NCI-H82 treated with DMSO at 0.1 percent for 48 hours (cell line): ENCODE results near the gene SLC9A2.

Experiments
- DNase-seq: peaks from one replicate; lab custom pipeline; 2025; ENCODE audit not compliant: unreplicated experiment; lab: John Stamatoyannopoulos, UW

The SLC9A2 gene

DNA sequence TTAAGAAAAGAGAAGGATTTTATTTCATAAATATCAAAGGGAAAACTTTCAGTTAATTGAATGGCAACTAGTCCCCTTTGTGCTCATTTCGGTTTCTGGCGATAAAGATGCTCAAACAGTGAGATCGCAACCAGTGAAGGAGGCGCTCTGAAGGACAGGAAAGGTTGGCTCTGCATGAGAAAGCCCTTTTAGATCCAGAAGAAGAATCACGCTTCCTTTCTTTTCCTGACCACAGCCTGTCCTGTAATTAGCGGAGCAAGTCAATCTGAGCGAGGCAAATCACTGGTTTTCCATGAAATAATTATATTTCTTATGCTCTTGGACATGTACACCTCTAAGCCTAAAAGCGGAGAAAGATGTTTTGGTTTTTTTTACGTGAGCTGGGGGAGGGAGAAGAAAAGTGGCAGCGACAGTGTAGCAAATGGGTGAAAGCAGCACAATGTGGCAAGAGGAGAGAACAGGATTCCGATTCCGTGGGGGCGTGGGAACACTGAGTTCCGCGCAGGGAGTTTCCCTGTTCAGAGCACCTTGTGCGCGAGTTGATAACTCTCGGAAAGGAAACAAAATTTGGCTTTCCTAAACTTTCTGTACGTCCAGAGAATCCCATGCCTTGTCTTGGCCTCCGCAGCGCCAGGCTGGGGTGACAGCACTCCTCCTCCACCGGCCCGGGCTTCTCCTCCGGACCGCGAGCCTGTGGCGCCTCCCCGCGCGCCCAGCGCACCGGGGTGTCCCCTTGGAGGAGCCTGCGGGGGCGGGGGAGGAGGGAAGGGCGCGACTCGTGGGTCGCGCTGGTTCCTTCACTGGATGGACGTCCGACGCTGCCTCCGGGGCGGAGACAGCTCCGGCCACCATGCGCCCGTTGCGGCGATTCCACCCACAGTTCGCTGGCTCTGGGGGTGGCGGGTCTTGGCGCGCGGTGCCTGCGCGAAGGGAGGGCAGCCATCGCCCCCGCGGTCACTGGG lies 620 bp upstream of the SLC9A2 start:
- no peak for DNase-seq

DNA sequence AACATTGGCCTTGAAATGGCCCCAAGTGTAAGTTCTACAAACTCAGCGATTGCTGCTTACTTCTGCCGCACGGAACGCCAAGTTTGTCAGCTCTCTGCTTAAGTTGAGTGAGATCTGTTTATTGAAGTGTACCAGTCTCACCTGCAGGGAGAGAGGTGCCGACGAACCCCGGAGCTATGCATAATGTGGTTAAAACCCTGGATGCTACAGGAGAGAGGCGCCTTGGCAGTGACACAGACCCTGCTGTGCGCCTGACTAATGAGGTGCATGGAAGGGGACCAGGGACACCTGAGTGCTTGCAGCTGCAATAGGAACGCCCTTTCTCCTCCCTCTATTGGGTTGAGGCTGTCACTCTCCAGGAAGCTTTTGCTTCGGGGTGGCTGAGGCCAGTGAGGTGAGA lies 979 bp downstream of the SLC9A2 start:
- no peak for DNase-seq

DNA sequence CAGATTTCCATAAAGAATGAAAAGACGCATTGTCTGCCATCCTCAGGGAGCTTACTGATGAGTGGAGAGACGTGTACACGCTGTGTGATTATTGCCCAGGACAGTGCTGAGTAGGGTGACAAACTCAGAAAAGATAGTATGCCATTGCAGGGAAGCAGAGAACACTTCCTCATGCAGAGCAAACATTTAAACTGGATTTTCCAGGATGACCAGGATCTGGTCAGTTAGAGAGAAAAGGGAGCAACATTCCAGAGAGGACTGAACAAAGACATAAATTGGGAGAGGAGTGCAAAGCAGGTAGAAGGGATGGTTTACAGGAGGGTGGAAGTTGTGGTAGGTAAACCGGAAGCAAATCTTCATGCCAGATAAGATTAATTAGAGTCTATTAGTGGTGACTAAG lies 2.3 kb downstream of the SLC9A2 start:
- no peak for DNase-seq

DNA sequence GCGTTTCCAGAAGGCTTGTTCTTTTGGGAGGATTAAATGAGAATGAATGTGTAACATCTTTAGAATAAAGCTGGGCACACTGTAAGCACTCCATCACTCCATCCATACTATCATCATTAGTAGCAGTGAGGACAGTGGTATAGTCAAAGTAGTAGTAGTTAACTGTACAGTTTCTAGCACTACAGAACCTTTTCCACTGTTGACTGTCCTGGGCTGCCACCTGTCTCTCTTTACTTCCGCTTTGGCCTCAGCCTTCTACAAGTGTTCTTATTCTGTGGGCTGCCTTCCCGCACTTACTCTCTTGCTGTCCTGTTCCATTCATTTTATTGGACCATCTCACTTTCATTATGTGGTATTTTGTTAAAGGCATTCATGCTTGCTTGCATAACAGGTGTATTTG lies 3.3 kb downstream of the SLC9A2 start:
- no peak for DNase-seq

DNA sequence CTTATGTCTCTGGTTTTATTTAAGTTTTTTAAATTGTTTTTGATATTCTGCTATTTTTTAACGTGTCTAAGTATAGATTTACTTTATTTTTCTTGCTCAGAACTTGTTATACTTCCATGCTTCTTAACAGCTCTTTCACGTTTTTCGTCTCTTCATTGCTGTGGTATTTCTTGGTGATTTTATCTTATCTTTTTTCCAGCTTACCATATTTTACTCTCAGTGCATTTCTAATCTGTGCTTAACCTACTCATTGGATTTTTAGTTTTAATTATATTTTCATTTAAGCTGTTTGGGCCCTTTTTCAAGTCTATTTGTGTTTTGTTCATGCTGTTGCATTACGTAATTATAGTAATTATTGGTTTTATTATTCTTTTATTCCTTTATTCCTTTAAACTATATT lies 11.1 kb downstream of the SLC9A2 start:
- DNase-seq = no peak

DNA sequence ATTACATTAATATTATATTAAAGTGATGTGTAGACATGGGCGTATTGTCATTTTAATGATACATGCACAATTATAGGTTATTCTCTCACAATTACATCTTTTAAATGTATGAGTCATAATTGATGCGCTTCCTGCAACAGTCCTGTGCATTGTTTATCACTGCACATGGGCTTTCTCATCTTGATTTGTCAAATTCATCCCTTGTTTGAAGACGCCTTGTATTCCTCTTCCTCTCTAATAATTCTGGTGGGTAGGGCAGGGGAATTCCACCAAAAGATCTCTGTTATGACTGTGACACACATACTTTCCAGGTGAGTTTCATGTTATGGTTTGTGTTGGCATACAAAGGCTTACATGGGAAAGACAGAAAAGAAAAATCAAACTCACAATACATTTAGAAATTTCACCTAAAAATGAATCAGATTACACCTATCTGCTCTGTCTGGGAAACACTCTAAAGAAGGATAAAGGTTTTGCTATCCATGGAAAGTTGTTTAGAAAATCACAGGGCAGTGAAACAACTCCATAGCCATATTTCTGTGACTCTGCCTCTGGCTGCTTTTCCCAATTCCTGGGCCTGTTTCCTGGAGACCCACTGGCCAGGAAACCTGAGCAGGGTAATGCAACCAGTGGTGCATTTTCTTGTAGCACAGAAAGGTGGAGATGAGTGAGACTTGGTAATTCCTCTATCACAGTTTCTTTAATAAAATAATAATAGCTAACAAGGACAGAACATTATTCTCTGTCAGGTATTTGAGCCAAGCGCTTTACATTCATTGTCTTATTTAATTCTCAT lies 13.2 kb downstream of the SLC9A2 start:
- no peak for DNase-seq

DNA sequence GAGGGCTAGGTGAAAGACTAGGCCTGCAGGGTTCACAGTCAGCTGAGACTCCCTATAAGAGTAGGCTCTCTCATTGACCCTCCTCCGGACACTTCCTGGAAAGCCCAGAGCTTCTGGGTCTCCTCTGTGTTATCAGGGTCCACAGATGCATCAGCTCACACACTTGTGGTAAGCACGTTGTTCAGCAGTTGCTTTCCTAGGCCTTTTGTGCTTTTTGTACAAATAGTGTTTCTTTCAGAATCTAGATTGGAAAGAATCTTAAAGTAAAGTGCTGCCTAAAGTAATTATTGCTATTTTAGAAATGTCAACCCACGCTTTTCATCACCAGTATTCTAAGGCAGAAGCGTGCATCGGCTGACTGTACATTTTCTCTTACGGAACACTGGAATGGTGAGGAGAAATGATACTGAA lies 15.5 kb downstream of the SLC9A2 start:
- no peak for DNase-seq

DNA sequence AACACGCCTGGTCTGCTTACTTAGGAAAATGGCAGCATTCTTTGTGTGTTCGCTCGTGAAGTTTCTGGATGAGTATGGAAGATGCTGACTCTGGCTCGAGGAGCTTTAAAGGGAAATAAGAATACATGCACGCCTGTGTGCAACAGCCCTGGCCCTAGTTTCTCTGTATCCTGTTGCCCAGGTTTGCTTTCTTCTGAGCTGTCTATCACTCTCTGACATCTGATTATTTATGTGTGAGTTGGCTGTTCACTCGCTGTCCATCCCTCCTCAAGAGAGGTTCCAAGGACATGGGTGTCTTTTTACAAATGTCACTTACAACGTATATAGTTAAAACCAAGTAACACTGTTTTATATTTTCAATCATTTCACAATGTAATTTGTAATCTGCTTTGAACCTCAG lies 16.0 kb downstream of the SLC9A2 start:
- no peak for DNase-seq

DNA sequence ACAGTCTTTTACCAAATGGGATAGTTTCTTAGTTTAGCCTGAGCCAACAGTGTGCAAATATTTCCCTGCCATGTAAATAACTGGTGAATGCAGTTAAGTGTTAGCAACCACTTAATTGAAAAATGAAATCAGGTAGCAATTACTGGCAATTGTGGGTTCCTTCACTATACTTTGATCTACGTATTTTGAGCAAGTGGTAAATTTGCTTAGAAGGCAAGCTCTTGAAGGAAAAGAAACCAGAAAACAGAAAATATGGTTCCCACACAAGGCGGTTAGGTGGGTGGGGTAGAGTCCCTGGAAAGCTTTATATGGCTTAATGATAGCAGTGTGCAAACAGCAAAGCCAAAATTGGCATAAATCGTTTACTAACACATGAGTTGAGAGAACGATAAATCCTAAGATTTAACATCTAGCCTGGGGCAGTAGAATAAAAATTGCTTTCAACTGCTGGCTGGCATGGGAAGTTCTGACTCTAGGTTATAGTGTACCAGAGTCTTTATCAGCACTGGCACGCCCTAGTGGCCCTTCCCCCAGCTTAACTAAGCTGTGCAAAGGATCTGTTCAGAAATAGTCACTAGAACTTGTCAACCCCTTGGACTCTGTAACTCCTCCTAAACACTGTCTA lies 17.0 kb downstream of the SLC9A2 start:
- no peak for DNase-seq

DNA sequence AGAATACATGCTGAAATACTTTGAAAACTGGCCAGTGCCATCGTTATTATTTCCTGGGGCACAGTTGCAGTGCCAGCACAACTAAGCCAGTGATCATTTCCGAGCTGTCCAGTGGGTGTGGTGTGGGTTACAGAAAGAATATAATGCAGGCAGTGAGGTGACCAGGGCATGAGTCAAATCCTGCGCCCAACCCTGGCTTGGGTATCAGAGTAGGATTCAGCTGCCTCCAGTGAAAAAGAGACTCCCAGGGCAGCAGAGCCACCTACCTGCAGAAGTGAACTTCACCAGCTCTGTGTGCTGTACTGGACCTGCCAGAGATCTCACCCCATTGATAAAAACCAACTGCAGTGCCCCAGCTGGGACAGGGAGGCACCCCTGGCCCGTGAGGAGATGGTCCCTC lies 18.0 kb downstream of the SLC9A2 start:
- DNase-seq = no peak

DNA sequence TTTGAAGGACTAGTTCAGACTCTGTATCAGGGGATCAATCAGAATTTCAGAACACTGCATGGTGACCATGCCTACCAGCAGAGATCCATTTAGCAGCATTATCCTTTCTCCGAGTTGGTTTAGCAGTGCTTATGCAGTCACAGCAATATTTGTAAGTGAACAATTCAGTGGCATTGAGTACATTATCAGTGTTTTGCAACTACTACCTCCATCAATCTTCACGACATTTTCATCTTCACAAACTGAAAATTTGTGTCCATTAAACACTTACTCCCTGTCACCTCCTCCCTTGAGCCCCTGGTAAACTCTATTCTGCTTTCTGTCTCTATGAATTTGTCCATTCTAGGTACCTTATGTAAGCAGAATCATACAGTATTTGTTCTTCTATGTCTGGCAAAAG lies 20.1 kb downstream of the SLC9A2 start:
- no peak for DNase-seq

DNA sequence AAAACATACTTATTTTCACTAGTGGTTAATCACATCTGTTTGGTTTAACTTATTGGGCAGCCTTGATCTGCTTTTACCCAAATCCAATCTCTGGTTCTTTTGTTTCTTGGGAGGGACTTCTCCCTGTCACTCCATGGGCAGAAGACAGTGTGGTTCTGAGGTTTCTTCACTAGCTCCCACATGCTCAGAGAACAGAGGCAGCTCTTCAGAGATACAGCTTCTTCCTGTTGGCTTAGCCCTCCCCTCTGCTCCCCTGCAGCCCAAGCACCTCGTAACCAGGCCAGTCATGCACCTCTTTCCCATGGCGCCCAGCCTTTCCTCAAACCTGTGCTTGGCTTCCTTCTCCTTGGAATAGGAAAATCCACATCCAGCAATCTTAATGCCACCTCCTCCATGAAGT lies 32.8 kb downstream of the SLC9A2 start:
- DNase-seq = no peak

DNA sequence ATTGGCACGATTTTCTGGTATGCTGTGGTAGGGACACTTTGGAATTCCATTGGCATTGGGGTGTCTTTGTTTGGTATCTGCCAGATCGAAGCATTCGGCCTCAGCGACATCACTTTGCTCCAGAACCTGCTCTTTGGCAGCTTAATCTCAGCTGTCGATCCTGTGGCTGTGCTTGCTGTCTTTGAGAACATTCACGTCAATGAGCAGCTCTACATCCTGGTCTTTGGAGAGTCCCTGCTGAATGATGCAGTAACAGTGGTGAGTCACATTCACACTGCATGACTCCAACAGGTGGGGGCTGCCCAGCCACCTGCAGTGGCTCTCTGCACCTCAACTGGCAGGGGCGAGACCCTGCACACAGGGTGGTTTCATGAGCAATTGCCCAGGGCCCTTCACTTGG lies 38.4 kb downstream of the SLC9A2 start:
- DNase-seq = no peak

DNA sequence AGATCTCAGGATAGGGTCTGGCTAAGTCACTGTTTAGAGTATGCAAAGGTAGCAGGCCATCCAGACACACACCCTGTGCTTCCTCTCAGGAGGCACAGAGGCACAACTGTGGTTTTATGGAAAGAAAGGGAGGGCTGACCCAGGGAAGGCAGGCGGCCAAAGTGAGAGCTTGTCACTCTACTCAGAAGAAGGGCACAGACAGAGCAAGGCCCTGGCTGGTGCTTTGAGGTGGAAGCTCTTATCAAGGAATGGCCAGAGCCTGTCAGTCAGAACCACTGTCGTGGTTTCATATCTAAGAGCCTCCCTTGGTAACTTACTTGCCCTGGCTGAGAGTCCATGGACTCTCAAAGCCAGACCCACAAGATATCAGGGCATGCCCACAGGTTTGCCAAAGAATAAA lies 40.7 kb downstream of the SLC9A2 start:
- no peak for DNase-seq

DNA sequence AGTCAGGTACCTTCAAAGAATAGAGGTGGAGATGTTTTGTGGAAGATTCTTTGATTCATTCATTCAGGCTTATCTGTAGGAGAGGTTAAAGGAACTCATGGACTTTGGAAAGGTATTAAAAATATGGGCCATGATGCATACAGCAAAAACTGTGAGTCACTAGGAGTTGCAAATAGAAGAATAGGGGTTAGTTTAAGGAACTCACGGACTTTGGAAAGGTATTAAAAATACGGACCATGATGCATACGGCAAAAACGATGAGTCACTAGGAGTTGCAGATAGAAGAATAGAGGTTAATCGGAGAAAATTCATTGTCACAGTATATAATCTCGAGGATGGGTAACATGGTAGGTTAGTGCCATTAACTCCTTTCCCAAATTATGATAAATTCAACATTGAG lies 41.2 kb downstream of the SLC9A2 start:
- DNase-seq = no peak

DNA sequence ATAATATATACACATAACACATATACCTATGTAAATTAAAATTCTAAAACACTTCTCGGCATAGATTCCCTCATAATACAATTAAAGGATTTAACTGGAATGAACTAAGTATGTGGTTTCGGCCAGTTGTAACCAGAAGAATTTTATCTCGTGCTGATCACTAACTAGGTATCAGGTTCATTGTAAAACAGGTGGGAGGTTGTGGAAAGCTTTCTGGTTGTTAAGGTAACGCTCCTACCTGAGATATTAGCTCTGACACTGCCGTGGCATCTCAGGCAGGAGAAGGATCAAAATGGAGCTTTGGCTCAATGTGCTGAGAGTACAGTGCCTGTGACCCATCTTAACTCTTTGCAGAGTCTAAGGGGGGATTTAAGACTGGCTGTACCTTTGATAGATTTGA lies 42.5 kb downstream of the SLC9A2 start:
- no peak for DNase-seq

DNA sequence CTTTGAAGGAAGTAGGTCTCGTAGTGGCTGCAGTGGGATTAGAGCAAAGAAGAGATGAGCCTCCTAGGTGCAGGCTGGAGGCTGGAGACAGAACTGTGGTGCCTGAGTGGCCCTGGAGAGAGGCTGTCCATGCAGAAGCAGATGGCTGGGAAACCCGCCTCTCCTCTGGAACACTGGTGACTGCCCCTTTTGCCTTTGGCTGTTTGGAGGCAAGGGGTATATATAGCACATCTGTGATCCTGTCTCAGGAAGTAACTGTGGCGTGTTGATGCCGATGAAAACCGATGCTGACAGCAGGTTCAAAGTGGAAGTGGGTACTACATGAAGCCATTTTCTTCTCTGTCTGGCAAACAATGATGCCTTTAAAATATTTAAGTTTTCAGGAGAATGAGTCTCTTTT lies 43.5 kb downstream of the SLC9A2 start:
- DNase-seq = no peak

DNA sequence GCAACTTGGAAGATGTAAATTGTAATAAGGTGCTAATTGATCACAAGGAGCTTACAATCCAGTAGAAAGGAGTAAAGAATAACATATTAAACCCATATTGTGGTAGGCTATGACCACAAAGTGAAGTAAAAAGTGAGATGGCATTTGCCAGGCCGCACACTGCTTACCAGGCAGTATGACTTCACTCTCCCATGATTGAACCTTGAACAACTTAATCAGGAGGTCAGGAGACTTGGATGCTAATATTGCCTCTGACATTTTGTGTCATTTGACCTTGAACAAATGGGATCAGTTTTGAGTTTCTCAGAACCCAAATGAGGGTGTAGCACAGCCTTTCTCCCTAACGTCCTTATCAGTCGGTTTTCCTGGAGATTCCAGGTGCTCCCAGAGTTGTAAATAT lies 44.0 kb downstream of the SLC9A2 start:
- DNase-seq = no peak

DNA sequence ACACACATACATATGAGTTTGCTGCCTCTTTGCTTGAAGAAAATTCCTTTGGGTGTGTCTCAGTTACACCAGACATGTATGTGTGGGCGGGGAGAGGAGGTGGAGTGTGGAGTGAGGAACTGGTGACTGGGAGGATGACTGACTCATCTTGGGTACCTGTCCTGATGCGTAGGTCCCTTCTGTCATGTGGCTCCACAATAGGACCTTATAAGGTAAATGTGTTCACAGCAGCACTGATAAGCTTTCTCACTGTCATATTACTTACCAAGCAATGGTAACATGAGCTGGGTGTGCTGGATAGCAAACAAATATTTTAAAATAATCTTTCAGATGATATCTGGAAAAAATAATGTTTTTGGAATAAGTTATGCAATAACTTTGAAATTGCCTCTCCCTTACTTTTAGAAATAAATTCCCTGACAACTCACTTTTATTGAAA lies 45.1 kb downstream of the SLC9A2 start:
- DNase-seq = no peak

DNA sequence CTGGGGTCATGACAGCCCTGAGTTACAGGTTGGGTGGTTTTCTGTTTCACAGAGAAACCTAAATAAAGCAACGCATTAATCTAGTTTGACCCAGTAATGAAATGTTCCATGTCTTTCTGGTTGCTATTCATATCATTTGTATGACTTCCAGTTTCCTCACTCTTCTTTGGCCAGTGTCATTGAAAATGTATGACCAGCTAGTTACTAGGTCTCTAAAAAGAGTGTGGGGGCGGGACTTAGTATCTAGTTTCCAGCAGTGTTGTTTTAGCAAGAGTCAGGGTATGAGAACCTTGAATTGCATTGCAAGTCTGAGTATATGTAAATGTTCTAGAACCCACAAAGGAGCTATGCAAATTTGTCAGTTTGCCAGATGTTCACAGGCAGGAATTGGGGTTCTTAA lies 47.7 kb downstream of the SLC9A2 start:
- no peak for DNase-seq

DNA sequence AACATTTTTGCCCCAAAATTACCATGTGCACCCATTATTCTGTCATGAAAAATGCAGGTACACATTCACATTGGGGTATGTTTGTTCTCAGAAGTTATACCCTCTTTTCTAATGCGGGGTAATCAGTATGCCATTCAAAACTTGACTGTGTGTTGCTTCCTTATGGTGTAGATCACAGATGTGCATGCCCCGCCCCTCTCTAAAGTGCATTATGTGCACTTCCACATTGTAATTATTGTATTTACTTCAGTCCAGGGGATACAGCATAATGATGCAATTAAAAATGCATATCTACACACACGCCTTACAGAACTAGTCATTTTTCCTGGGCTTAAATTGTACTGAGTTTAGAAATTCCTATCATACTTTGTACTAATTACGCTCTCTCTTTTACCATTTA lies 48.8 kb downstream of the SLC9A2 start:
- DNase-seq = no peak

DNA sequence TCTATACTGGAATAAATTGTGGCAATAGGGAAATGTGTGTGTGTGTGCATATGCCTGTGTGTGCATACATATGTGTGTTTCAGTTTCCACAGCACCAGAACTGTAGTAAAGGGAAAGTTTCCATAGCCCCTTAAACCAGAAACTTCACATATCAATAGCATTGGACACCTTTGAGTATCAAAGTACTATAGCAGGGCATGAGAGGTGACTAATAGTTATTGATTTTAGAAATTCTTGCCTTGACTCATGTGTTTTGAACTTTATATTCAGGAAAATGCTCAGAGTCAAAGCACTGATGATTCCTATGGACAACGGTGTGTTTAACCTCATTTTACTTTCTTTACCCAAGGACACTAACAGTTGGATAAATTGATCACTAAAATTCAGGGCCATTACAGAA lies 50.0 kb downstream of the SLC9A2 start:
- no peak for DNase-seq
